Sigmoid colon (tissue), 7 donors: ENCODE measurements around the gene BRD4. TPM values are rescaled to one million over a fixed set of nuclear protein-coding genes. Genes with fewer than 3 reads are reported as not detected.

Experiments used
- DNase-seq: peaks from one replicate; pipeline ENCODE4 v3.0.0-alpha.2; 2019
- H3K27ac ChIP-seq, 4 donors: fragments of 200-600 bp; sonication (generic); one replicate each; pipeline ENCODE4 v1.5.1; 2016 to 2019; ENCODE audit warnings: mild to moderate bottlenecking in 1 of 4
- H3K27me3 ChIP-seq, 3 donors: fragments of 200-600 bp; sonication (generic); one replicate each; pipeline ENCODE4 v1.5.1; 2019; ENCODE audit warnings: mild to moderate bottlenecking in 1 of 3
- H3K36me3 ChIP-seq, 4 donors: fragments of 200-600 bp; sonication (generic); one replicate each; pipeline ENCODE4 v1.5.1; 2016 to 2019
- H3K4me1 ChIP-seq, 4 donors: fragments of 200-600 bp; sonication (generic); one replicate each; pipeline ENCODE4 v1.5.1; 2017 to 2019
- H3K4me3 ChIP-seq, 4 donors: fragments of 200-600 bp; sonication (generic); one replicate each; pipeline ENCODE4 v1.5.1; 2017 to 2019; ENCODE audit warnings: mild to moderate bottlenecking in 2 of 4, moderate library complexity in 1 of 4
- H3K9me3 ChIP-seq, 4 donors: fragments of 200-600 bp in 3 of 4; sonication (generic) in 3 of 4; one replicate each; pipeline versions ENCODE4 v1.5.1 to v1.6.1; 2013 to 2019
- EP300 ChIP-seq, 4 donors: sonication (generic); formaldehyde crosslinking; IDR thresholded peaks; one replicate each; pipeline ENCODE4 v1.6.1; 2017; ENCODE audit warnings: antibody characterized with exemption in 4 of 4
- POLR2A ChIP-seq, 2 donors: fragments of 450-650 bp; IDR thresholded peaks; one replicate each; pipeline ENCODE4 v1.6.1; 2016; ENCODE audit warnings: antibody characterized with exemption in 2 of 2, mild to moderate bottlenecking in 2 of 2, moderate library complexity in 2 of 2
- POLR2AphosphoS5 ChIP-seq, 4 donors: sonication (generic); formaldehyde crosslinking; IDR thresholded peaks; one replicate each; pipeline ENCODE4 v1.6.1; 2017; ENCODE audit warnings: antibody characterized with exemption in 4 of 4
- WGBS, 2 donors: extraction: QIAGEN DNeasy Blood & Tissue Kit; methylation state at CpG; one replicate each; pipeline ENCODE4 v1.1.7; 2013; 5-methylcytosine and 5-hydroxymethylcytosine counted together
- intact Hi-C: fragments of 100-400 bp; cut with DNase I; formaldehyde crosslinking; loops from one replicate; pipeline ENCODE4 v1.15.1; 2023
- polyA plus RNA-seq, 3 donors: library from polyadenylated mRNA; stranded (reverse); fragments of 200-250 nt; gene quantifications; one replicate each; pipeline ENCODE4 v1.2.3, GENCODE V29; 2013
- total RNA-seq, 4 donors: library from RNA; depleted of rRNA; stranded (reverse); fragments of >200 nt; gene quantifications; one replicate each; pipeline ENCODE4 v1.1.0, GENCODE V29; 2016
- TF ChIP-seq, protein P1 (sequence below), 4 experiments: fragments of 450-650 bp in 3 of 4; fragments of 200-600 bp in 1 of 4; IDR thresholded peaks; one replicate each; pipeline ENCODE4 v1.5.1; 2016 to 2019; ENCODE audit warnings: antibody characterized with exemption in 4 of 4, mild to moderate bottlenecking in 3 of 4, moderate library complexity in 2 of 4
- donor health status: healthy with polysubstance abuse.
- donor health status: Bipolar disorder and iron deficiency.
- donor health status: healthy.

The BRD4 gene
- total and polyA plus RNA-seq, 7 donors: 9.0 to 43.8 (median 20.1) TPM

GRCh38 chr19:15218501-15218900 lies 113.8 kb downstream of the BRD4 start:
- intact Hi-C loops: no loop called here
- H3K9me3 ChIP-seq: no peaks in the 10 kb centered on the region
- no peaks in the 10 kb centered on the region for H3K27me3 ChIP-seq
- H3K36me3 ChIP-seq: no peaks in the 10 kb centered on the region
- H3K4me3 ChIP-seq: no peak overlapping the region
- 80 to 84% methylated on average over 7 of the region's 7 CpGs for WGBS, 2 donors
- no peak for DNase-seq
- H3K4me1 ChIP-seq: peaks cover 0 to 8% (median 7%) of the 10 kb centered on the region in 4 donors
- H3K27ac ChIP-seq: no peak overlapping the region
- TF ChIP-seq POLR2AphosphoS5 (IDR thresholded peaks at IDR 0.05): no peak
- TF ChIP-seq EP300 (IDR thresholded peaks at IDR 0.05): no peak
- TF ChIP-seq, protein P1, sequence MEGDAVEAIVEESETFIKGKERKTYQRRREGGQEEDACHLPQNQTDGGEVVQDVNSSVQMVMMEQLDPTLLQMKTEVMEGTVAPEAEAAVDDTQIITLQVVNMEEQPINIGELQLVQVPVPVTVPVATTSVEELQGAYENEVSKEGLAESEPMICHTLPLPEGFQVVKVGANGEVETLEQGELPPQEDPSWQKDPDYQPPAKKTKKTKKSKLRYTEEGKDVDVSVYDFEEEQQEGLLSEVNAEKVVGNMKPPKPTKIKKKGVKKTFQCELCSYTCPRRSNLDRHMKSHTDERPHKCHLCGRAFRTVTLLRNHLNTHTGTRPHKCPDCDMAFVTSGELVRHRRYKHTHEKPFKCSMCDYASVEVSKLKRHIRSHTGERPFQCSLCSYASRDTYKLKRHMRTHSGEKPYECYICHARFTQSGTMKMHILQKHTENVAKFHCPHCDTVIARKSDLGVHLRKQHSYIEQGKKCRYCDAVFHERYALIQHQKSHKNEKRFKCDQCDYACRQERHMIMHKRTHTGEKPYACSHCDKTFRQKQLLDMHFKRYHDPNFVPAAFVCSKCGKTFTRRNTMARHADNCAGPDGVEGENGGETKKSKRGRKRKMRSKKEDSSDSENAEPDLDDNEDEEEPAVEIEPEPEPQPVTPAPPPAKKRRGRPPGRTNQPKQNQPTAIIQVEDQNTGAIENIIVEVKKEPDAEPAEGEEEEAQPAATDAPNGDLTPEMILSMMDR (IDR thresholded peaks at IDR 0.05): no peak
- no peak for TF ChIP-seq POLR2A (IDR thresholded peaks at IDR 0.05)

- Histone ChIP-seq H3K27me3 (no peaks in the 10 kb centered on the region), H3K9me3 (no peaks in the 10 kb centered on the region), H3K27ac (no peak overlapping the region), H3K4me1 (no peaks in the 10 kb centered on the region), H3K36me3 (no peaks in the 10 kb centered on the region), H3K4me3 (no peak overlapping the region)
- TF ChIP-seq POLR2AphosphoS5 (IDR thresholded peaks at IDR 0.05) (no peak), EP300 (IDR thresholded peaks at IDR 0.05) (no peak), POLR2A (IDR thresholded peaks at IDR 0.05) (no peak)
- TF ChIP-seq, protein P1 (IDR thresholded peaks at IDR 0.05): no peak
- intact Hi-C loops: no loop called here
- WGBS, 2 donors: 27 to 82% methylated on average over 7 of the region's 7 CpGs
- DNase-seq: no peak
Observed at GRCh38 chr19:15216363-15216762, 116.0 kb downstream of the BRD4 start.

DNA sequence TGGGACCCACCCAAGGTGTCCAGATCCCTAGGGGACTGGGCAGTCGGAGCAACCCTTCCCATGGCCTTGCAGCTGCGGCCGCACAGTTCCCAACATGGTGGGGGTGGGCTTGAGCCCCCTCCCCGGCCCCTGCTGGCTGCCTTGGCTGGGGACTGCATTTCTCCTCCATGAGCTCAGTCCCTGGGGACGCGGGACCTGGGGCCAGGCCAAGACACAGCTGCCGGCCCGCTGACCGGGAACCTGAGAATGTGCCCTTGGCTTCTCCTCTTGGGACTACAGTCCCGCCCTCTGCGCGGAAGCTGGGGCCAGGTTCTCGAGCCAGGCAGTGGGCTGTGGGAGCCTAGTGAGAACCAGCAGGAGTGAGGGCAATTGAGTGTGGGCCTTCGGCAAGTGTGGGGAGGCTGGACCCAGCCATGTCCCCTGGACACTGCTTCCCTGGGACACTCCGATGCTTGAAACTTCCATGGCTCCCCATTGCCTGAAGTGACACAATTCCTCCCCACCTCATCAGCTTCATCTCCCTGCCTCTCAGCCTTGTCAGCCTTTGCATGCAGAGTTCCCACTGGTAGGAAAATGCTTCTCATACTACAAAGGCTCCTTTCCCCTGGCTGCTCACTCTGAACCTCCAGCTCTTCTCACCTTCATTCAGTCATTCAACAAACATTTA lies 118.5 kb downstream of the BRD4 start:
- intact Hi-C loops: no loop called here
- no peaks in the 10 kb centered on the region for H3K9me3 ChIP-seq
- no peak overlapping the region for H3K27ac ChIP-seq
- TF ChIP-seq, protein P1 (IDR thresholded peaks at IDR 0.05): no peak
- TF ChIP-seq EP300 (IDR thresholded peaks at IDR 0.05) (no peak), POLR2A (IDR thresholded peaks at IDR 0.05) (no peak), POLR2AphosphoS5 (IDR thresholded peaks at IDR 0.05) (no peak)
- H3K27me3 ChIP-seq: no peaks in the 10 kb centered on the region
- H3K4me1 ChIP-seq: no peaks in the 10 kb centered on the region
- no peaks in the 10 kb centered on the region for H3K36me3 ChIP-seq
- DNase-seq: no peak
- WGBS, 2 donors: 74 to 76% methylated on average over 15 of the region's 15 CpGs
- no peak overlapping the region for H3K4me3 ChIP-seq

DNA sequence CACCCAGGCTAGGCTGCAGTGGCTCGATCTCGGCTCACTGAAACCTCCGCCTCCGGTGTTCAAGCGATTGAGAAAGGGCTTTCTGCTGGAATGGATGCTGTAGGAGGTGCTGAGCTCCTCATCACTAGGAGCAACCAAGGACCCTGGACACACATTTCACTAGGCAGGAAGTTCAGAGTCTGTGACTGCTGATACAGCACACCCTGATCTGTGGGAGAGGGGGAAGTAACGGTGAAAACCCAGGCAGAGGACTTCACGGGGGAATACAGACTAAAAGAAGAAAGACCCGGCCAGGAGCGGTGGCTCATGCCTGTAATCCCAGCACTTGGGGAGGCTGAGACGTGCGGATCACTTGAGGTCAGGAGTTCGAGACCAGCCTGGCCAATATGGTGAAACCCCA lies 119.6 kb downstream of the BRD4 start:
- Histone ChIP-seq H3K27me3 (no peaks in the 10 kb centered on the region), H3K36me3 (no peaks in the 10 kb centered on the region), H3K9me3 (no peaks in the 10 kb centered on the region), H3K4me1 (no peaks in the 10 kb centered on the region), H3K4me3 (no peak overlapping the region), H3K27ac (no peak overlapping the region)
- 91 to 94% methylated on average over 12 of the region's 12 CpGs for WGBS, 2 donors
- TF ChIP-seq, protein P1 (IDR thresholded peaks at IDR 0.05): no peak
- TF ChIP-seq POLR2A (IDR thresholded peaks at IDR 0.05) (no peak), POLR2AphosphoS5 (IDR thresholded peaks at IDR 0.05) (no peak), EP300 (IDR thresholded peaks at IDR 0.05) (no peak)
- no peak for DNase-seq
- intact Hi-C loops: no loop called here

GRCh38 chr19:15210323-15210781 lies 122.0 kb downstream of the BRD4 start:
- DNase-seq: no peak
- intact Hi-C loops: no loop called here
- 65 to 72% methylated on average over 5 of the region's 5 CpGs for WGBS, 2 donors
- peak overlapping the region in 2 of 4 donors; percentile 38 to 41 for H3K27ac ChIP-seq
- H3K9me3 ChIP-seq: no peaks in the 10 kb centered on the region
- no peak overlapping the region for H3K4me3 ChIP-seq
- H3K27me3 ChIP-seq: no peaks in the 10 kb centered on the region
- no peak for TF ChIP-seq POLR2AphosphoS5 (IDR thresholded peaks at IDR 0.05)
- TF ChIP-seq POLR2A (IDR thresholded peaks at IDR 0.05): no peak
- TF ChIP-seq EP300 (IDR thresholded peaks at IDR 0.05): no peak
- TF ChIP-seq, protein P1 (IDR thresholded peaks at IDR 0.05): no peak
- H3K36me3 ChIP-seq: no peaks in the 10 kb centered on the region
- no peaks in the 10 kb centered on the region for H3K4me1 ChIP-seq
